ENCODE measurements around the gene SLC9C2.

- TF ChIP-seq CTCF (conservative IDR thresholded peaks at IDR 0.05; ENCODE audit: low read depth, low read length) (no peak), EZH2 (IDR thresholded peaks at IDR 0.05; ENCODE audit: low read length, unreplicated experiment) (no peak), EZH2phosphoT487 (IDR thresholded peaks at IDR 0.05; ENCODE audit: borderline replicate concordance, low read length) (no peak)
Observed at GRCh38 chr1:173503391-173503790, 99.5 kb downstream of the SLC9C2 start.
